Stimulated activated CD8-positive, alpha-beta memory T cell treated with anti-CD3 and anti-CD28 coated beads, Interleukin-4, amount 100 ng/mL, for 4 hours (primary cell): Measurements from ENCODE around the gene CTNND2.
"Not testable (repeated sequence)": the region's sequence is repeated elsewhere in the genome, so short reads cannot be mapped to it uniquely, and the experiment has no call there.

ENCODE experiments used
- DNase-seq, 2 donors: peaks; one replicate each; pipeline ENCODE4 v3.0.0-alpha.2; 2020; ENCODE audit warnings: low read depth in 2 of 2, low spot score in 1 of 2

The CTNND2 gene

DNA sequence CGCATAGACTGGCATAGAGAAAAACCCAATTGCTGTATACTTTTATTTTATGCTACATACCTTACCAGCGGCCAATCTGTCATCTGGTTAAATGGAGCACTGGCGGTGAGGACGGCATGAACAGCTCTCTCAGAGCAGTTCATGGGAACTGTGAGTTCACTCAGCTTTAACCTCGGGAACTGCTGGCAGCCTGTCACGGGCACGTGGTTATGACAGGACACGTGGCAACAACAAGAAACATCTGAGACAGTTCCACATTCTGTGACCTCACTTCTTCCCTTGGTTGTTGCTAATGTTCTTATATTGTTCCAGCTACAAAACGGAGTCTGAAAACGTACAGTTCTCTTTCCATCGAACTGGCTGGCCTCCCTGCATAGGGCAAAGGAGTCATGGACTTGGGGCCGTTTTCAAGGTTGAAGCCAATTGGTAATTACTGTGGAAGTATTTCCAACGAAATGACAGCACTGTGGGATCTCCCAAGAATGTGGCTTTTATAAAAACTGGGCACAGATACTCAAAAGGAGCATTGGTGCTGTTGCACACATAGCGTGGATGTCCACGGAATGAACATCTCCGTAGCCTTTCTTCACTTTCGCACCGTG, 896.9 kb downstream of the CTNND2 start:
- no peak for DNase-seq

- not testable (repeated sequence) for DNase-seq
These were observed 899.7 kb downstream of the CTNND2 start for GRCh38 chr5:11004523-11004922.

DNA sequence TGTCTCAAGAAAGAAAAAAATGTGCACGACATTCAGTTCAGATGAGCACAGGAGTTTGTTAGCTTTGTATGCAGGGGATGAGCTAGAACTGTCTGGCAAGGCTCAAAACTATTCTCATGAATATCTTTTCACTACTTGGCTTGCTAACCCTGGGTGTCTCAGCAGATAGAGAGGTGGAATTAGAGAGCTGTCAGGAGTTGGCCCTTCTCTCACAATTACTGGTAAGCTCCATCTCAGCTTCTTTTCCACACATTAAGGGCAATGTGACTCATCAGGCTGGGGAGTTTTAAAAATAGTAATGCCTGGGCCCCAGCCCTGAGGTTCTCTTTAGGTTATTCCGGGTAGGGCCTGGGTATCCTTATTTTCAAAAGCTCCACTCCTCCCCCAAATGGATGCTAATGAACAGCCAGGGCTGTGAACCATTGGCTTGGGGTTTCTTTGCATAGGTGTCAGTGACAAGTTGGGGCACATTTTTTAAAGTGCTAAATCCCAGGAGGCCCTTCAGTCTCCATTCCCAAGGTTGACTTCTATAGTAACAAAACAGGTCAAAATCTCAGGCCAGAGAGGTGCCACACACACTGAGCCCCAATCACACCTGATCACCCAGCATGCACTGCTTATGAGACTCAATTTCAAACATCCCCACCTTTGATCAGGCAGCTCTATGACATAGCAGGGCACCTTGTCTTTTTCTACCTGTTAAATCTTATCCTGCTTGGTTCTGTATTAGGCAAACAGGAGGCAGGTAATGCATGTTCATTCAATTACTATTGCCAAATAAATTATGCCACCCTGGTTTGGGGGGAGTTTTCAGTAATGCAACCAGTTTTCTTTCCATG, 903.5 kb downstream of the CTNND2 start:
- DNase-seq: no peak

DNA sequence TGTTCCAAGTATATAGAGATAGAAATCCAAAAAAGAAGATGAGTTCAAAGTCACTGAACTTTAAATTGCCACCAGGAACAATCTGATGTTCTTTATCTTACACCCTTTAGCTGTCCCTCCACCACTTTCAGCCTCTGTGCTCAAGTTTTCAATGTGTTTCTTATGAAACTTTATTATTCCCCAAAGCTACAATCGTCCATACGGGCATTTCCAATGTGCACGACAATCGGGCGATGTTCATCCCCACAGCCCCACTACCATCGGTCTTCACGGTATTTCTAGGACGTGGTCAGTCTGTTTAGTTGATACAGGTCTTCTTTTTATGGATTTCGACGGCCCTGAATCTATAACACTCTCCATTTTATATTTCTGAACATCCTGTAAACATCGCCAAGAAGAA, 904.5 kb downstream of the CTNND2 start:
- no peak for DNase-seq

GRCh38 chr5:10995891-10996290, 908.4 kb downstream of the CTNND2 start:
- DNase-seq: no peak

GRCh38 chr5:10994091-10994986, 909.9 kb downstream of the CTNND2 start:
- no peak for DNase-seq

GRCh38 chr5:10990634-10991033, 913.6 kb downstream of the CTNND2 start:
- no peak for DNase-seq

- DNase-seq: no peak
These were observed 914.5 kb downstream of the CTNND2 start for GRCh38 chr5:10989577-10990263.

- DNase-seq: no peak
These were observed 915.6 kb downstream of the CTNND2 start for GRCh38 chr5:10988622-10989021.

DNA sequence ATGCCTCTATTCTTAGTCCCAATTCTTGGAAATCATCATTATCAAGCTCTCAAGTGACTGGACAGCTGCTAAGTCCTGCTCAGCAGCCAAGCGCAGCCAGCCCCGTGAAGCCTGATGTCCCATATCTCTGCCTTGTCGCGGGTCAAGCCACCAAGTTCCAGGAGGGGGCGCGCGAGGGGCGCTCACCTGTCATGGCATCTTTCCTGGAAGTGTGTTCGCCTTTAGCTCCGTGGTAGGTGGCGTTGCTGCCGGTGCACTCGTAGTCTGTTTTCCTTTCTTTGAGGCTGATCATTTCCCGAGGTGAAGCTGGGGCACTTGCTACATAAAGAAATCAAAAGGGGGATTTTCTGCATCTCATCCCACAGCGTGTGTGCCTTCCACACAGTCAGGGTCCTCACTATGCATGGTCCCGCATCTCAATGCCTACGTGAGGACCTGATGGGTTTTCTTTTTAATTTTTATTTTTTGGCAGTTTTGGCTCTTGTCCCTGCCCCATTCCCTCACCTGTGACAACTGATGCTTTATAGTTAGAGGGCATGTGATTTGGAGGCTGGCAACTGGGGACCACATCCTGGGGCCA, 916.2 kb downstream of the CTNND2 start:
- peak; percentile 6 to 12 for DNase-seq

DNA sequence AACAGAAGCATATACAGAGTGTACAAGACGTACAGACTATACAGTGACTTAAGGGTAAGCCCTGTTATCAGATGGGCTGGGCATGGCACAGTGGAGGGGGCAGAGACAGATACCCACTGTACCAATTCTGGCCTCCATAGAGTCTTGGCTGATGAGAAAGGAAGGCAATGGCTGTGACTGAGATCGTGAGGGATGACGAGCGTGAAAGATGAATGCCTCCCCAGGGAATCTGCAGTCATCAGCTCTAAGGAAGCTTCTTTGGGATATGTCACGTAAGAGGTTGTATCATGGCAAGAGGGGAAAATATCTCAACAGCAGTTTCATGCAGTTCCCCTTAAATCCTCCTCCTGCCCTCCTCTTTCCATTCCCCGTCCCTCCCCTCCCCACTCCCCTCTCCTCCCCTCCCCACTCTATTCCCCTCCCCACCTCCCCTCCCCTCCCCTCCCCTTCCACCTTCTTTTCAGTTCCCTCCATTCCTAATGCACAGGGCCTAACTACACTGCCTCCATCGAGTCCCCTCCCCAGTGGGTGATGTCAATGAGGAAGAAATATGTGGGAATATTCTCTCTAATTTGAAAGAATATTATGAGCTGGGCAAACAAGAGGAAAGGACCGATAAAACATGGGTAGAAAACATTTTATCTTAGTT, 916.8 kb downstream of the CTNND2 start:
- no peak for DNase-seq

- no peak for DNase-seq
These were observed 918.5 kb downstream of the CTNND2 start for GRCh38 chr5:10985721-10986110.

- no peak for DNase-seq
These were observed 919.0 kb downstream of the CTNND2 start for GRCh38 chr5:10985091-10985720.

DNA sequence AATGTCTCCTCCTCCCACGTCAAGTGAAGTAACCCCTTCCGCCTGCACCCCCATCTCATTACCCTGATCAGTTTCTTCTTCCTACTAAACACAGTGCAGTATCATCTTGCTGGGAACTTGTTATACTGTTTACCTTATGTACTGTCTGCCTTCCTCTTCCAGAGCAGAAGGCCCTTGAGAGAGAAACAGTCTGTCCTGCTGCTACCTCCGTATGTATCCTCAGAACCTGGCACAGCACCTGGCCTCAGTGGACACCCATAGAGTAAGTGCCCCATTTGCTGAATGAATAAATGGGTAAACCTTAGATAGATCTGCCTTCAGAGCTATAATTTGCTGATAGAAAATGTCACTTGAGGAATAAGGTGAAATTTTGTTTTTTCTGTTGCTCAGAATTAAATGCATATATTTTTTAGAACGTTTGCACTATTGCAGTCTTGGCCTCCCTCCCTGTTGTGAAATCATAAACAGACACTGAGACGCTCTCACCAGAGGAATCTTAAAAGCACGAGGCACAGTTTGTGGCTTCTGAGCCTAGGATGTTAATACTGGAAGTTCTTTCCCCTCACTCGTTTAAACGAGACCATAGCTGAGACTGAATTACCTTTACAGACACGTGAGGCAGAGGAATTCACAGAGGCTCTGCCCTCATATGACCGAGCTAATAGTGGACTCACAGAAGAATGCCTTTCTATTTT, 920.1 kb downstream of the CTNND2 start:
- DNase-seq: no peak

DNA sequence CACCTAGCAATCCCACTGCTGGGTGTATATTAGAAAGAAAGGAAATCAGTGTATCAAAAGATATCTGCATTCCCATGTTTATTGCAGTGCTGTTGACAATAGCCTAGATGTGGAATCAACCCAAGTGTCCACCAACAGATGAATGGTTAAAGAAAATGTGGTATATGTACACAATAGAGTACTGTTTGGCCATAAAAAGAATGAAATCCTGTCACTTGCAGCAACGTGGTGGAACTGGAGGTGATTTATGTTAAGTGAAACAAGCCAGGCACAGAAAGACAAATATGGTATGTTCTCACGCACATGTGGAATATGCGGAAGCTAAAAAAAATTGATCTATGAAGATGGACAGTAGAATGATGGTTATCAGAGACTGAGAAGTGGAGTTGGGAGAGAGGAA, 921.6 kb downstream of the CTNND2 start:
- DNase-seq: no peak

- no peak for DNase-seq
These were observed 922.3 kb downstream of the CTNND2 start for GRCh38 chr5:10981932-10982331.

DNA sequence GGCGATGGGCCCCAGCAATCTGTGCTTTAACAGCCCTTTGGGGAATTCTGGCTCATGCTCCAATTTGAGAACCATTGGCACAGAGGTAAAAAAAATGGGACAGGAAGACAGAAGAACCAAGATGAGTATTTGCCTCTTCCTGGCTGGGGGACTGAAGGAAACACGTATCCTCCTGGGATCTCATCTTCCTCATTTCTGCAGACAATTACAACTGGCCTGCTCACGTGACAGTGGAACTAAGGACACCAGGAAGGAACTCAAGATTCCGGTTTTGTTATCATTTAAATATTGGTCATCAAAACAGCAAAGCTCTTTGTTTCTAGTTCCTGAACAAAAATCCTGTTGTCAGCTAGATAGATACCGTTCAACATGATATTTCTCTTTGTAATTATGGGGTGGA, 927.2 kb downstream of the CTNND2 start:
- DNase-seq: no peak

DNA sequence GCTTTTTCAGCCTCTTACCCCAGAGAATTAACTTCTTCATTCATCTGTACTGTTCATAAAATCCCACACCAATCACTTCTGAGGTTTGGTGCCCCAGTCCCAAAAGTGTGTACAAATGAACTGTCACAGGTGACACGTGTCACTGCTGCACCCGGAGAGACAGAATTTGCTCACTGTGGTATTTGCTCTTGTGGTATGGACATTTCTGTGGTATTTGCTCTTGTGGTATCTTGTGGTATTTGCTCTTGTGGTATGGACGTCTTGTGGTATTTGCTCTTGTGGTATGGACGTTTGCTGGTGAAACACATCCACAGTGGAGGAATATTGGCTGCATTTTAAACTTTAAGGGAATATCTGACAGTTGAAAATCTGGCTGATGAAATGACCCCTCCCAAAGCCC, 928.3 kb downstream of the CTNND2 start:
- DNase-seq: no peak

GRCh38 chr5:10974850-10975249, 929.4 kb downstream of the CTNND2 start:
- no peak for DNase-seq
